GM19043 (cell line): ENCODE measurements around the gene LHX4.
"Not testable (repeated sequence)": the region's sequence is repeated elsewhere in the genome, so short reads cannot be mapped to it uniquely, and the experiment has no call there.

Experiments used
- ATAC-seq: cut with Tn5 transposase; IDR thresholded peaks from one replicate; pipeline ENCODE4 v1.9.1; 2021; ENCODE audit warnings: low read depth; ENCODE audit not compliant: unreplicated experiment

The LHX4 gene

GRCh38 chr1:180196436-180197003 is 33.5 kb upstream of the LHX4 start:
- ATAC-seq = no peak

GRCh38 chr1:180197231-180197630 is 32.8 kb upstream of the LHX4 start:
- ATAC-seq = no peak

- no peak for ATAC-seq
These were observed 31.9 kb upstream of the LHX4 start for GRCh38 chr1:180198196-180198595.

DNA sequence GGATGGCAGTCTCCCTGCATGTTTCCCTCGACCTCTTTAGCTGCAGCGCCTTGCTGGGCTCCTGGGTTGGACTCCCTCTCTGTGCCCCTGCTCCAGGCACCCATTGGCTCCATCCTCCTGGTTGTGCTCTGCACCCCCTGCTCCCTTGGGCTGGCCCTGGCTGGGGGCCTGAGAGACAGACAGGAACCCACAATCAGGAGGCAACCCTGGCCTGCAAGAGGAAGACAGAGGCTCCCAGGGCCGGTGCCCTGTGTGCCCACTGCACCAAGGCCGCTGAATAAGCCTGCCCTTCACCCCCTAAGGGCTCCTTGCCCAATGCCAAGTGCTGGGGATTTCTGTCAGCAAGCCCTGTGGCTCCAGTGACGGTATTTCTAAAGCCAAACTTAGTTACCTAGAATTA is 31.5 kb upstream of the LHX4 start:
- no peak for ATAC-seq

DNA sequence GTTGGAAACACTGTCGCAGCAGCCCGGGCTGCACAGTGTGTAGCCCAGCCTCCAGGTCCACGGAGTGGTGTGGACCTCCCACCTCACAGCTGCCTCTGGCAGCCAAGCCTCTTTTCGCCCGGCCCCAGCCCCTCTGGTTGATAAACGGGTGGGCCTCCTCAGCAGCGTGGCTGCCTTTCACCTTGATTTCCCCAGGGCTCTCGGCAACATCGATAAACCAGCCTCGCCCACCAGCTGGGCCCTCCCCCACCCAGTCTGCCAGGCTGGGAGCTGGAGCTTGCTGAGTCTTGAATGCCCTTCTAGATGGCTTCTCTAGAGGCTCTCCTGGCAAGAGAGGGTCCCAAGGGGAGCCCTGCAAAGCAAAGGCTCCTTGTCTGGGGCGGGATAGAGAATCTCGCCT is 31.0 kb upstream of the LHX4 start:
- ATAC-seq = no peak

- ATAC-seq = no peak
These were observed 28.4 kb upstream of the LHX4 start for GRCh38 chr1:180201451-180202200.

DNA sequence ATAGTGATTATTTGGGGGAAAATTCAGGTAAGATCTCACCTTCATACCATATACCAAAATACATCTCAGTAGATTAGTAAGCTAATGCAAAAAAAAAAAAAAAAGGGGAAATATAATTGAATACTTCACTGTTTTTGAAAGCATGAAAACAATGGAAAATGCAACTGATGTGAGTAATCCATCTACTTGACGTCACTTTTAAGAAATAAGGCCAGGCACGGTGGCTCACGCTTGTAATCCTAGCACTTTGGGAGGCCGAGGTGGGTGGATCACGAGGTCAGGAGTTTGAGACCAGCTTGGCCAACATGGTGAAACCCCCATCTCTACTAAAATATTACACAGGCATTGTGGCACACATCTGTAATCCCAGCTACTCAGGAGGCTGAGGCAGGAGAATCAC is 27.5 kb upstream of the LHX4 start:
- ATAC-seq = not testable (repeated sequence)

- no peak for ATAC-seq
These were observed 25.8 kb upstream of the LHX4 start for GRCh38 chr1:180204231-180204630.

DNA sequence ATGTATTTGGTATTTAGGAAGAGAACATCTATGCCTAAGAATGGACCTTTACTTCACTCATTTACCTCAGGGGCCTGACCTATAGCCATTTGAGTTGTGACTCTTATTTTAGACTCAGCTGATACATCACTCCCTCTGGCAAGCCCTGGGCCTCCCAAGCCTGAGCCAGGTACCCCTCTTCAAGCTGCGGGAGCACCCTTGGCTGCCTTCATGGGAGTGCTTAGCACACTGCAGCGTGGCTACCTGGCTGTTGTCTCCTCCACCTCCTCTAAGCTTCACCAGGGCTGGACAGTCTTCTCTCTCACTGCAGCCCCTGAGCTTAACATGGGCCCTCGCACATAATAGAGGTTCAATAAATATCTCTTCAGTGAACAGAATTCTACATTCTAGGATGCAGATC is 23.5 kb upstream of the LHX4 start:
- ATAC-seq = no peak

DNA sequence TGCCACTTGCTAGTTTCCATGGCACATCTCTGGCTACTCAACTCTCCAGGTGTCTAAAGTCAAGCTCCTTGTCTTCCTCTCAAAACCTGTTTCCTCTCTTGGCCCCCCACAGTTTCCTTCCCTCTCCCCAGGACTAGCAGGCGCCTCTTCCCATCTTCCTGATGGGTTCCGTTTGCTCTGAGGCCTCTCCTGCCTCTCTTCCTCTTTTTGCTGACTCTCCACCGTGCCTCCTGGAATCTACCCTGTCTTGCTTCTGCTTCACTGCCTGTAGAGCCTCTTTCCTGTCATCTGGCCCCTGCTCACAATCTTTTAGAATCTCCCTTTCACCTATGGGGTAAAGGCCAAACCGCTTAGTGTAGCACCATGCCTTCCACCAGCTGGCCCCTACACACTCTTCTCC is 21.8 kb upstream of the LHX4 start:
- ATAC-seq = no peak

DNA sequence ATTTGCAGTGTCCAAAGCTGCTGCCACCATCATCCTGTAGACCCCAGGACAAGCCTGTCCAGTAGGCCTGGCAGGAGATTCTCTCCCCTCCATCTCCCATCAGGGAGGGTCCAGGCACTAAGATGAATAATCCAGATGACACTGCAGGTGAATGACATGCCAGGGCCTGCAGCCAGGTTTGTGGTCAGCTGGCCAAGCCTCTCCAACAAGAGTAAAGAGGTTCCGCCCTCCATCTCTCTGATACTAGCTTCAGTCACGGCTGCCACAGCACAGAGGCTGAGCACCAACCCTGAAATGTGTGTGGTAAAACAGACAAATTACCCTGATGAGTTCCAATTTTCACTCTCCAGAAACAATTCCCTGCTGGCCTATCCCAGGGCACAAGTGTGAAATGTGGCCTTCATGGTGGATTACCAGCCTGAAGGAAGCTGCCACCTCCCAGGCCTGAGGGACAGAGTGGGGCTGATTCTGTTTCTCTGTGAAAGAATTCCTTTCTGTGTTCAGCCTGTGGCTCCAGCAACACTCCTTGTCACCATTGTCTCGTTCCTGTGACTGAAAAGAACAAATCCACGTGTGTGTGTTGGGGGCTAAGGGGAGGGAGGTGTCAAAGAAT is 19.9 kb upstream of the LHX4 start:
- no peak for ATAC-seq

DNA sequence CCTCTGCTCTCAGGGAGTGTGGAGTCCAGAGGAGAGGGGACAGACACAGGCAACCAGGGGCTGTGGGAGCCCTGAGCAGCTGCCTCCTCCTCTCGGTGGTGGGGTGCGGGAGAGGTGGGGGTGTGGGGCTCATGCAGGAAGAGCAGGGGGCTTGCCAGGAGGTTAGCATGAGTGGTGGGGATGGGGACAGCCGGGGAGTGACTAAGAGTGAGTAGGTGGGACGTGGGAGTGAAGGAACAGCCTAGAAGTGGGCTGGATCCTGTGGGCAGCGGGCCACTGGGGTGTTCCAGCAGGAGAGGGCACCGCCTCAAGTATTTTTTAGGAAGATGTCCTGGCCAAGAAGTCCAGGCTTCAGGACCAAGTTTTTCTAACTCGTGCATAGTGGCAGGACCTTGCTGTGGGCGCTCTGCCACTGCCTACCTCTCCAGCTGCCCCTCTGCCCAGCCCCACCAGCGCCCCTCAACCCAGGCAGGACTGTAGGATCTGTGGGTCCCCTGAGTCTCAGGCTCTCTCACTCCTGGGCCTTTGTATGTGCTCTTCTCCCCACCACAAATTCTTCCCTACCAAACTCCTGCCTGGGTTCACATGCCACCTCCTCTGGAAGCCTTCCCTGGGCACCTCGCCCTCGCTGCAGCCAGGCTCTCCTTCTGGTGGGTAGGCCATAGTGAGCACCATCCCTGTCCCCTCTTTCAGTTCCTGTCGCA is 18.8 kb upstream of the LHX4 start:
- no peak for ATAC-seq

DNA sequence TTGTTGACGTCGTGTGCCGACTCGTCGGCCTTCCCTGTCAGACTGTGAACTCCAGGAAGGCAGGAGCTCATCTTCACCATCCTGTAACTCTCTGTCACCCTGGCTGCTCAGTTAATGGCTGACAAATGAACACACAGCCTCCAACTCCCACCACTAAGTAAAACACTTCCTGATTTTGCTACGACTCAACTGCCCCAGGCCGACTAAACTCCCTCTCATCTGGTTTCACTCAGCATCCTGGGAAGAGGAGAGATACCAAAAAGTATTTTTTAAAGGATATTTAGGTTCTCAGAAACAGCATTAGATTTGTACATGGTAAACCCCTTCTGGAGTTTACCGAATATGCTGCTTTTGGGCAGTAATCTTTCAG is 18.2 kb upstream of the LHX4 start:
- no peak for ATAC-seq

- peak; percentile 40 for ATAC-seq
These were observed 16.5 kb upstream of the LHX4 start for GRCh38 chr1:180213401-180214170.

- no peak for ATAC-seq
These were observed 14.0 kb upstream of the LHX4 start for GRCh38 chr1:180215856-180216625.

- no peak for ATAC-seq
These were observed 13.1 kb upstream of the LHX4 start for GRCh38 chr1:180217006-180217405.

DNA sequence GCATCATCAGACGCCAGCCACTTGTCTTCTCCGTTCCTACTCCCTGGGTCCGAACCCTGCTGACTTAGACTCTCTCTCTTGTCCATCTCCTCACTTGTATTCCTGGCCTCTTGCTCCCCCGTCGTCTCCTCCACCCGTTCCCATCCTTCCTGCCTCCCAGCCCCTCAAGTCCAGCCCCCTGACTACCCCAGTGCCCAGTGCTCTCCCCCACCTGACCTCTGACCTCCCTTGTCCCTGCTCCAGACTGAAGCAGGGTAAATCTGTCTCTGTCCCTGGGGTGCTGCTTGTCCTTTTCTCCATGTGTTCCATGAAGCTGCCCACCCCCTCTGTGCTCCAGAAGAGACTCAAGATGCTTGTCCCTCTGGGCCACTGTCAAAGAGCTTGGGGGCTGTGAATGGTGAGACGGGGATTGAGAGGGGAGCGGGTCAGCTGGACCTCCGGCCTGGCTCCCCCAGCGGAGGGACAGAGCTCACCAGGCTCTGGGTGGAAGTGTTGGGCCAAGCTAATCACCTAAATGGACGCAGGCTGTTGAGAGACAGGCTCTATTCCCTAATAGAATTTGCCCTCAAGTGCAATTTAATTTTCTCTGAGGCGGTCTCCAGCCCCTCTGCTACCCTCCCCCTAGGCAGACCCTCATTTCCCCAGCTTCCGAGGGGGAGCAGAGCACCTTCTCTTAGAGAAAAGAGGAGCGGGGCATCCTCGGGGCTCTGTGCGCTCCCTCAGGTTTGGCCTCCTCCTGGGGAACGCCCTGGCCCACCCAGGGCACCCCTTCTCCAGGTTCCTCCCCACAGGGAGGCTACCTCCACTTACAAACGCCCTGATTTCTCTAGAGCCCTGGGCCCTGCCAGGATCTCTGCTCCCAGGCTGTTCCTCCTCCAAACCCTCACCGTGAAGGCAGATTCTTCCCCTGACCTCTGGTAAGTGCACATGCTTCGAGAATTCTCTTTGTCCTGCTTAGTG is 11.0 kb upstream of the LHX4 start:
- no peak for ATAC-seq

DNA sequence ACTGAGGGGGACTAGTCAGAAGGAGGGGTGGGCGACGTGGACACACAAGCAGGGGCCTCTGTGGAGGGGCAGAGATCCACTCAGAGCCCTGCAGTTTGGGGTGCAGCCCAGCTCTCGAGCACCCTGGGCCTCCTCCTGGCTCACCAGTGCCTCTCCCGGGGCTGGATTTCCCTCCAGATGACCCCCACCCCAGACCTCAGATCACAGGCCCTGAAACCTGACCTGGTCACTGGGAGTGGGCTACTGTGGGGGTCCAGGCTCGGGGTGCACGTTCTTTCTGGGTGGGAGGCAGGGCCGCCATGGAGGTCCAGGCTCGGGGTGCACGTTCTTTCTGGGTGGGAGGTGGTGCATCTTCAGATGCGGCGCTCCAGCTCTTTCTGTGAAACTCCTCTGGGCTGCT is 10.3 kb upstream of the LHX4 start:
- no peak for ATAC-seq

- no peak for ATAC-seq
These were observed 8.6 kb upstream of the LHX4 start for GRCh38 chr1:180221462-180221861.
